NCI-H524 treated with DMSO at 0.1 percent for 48 hours (cell line): ENCODE data around the gene ALS2CL.

Experiments used
- DNase-seq: peaks from one replicate; lab custom pipeline; 2025; lab: John Stamatoyannopoulos, UW

ALS2CL gene

GRCh38 chr3:46677411-46677726 is 16.1 kb downstream of the ALS2CL start:
- DNase-seq = no peak

GRCh38 chr3:46676601-46677410 is 16.7 kb downstream of the ALS2CL start:
- no peak for DNase-seq

GRCh38 chr3:46675843-46676567 is 17.5 kb downstream of the ALS2CL start:
- no peak for DNase-seq

GRCh38 chr3:46675426-46675825 is 18.1 kb downstream of the ALS2CL start:
- no peak for DNase-seq

- DNase-seq = no peak
Observed at GRCh38 chr3:46674031-46674845, 19.2 kb downstream of the ALS2CL start.

GRCh38 chr3:46673151-46674030 is 20.1 kb downstream of the ALS2CL start:
- no peak for DNase-seq

GRCh38 chr3:46672349-46672695 is 21.2 kb downstream of the ALS2CL start:
- no peak for DNase-seq

GRCh38 chr3:46671541-46672348 is 21.7 kb downstream of the ALS2CL start:
- no peak for DNase-seq

GRCh38 chr3:46670891-46671427 is 22.5 kb downstream of the ALS2CL start:
- DNase-seq = no peak

- no peak for DNase-seq
Observed at GRCh38 chr3:46670000-46670890, 23.2 kb downstream of the ALS2CL start.

- no peak for DNase-seq
Observed at GRCh38 chr3:46669191-46669999, 24.1 kb downstream of the ALS2CL start.

- DNase-seq = no peak
Observed at GRCh38 chr3:46668591-46668990, 24.9 kb downstream of the ALS2CL start.

GRCh38 chr3:46668116-46668515 is 25.4 kb downstream of the ALS2CL start:
- DNase-seq = no peak

GRCh38 chr3:46667657-46668056 is 25.8 kb downstream of the ALS2CL start:
- DNase-seq = no peak

- no peak for DNase-seq
Observed at GRCh38 chr3:46667061-46667621, 26.3 kb downstream of the ALS2CL start.

- DNase-seq = no peak
Observed at GRCh38 chr3:46666453-46666845, 27.0 kb downstream of the ALS2CL start.

- no peak for DNase-seq
Observed at GRCh38 chr3:46665763-46666452, 27.6 kb downstream of the ALS2CL start.
